Sigmoid colon (tissue), 7 donors: ENCODE measurements around the gene CNOT6. TPM values are rescaled to one million over a fixed set of nuclear protein-coding genes. Genes with fewer than 3 reads are reported as not detected.

Source experiments
- DNase-seq: peaks from one replicate; pipeline ENCODE4 v3.0.0-alpha.2; 2019
- H3K27ac ChIP-seq, 4 donors: fragments of 200-600 bp; sonication (generic); one replicate each; pipeline ENCODE4 v1.5.1; 2016 to 2019; ENCODE audit warnings: mild to moderate bottlenecking in 1 of 4
- H3K27me3 ChIP-seq, 3 donors: fragments of 200-600 bp; sonication (generic); one replicate each; pipeline ENCODE4 v1.5.1; 2019; ENCODE audit warnings: mild to moderate bottlenecking in 1 of 3
- H3K36me3 ChIP-seq, 4 donors: fragments of 200-600 bp; sonication (generic); one replicate each; pipeline ENCODE4 v1.5.1; 2016 to 2019
- H3K4me1 ChIP-seq, 4 donors: fragments of 200-600 bp; sonication (generic); one replicate each; pipeline ENCODE4 v1.5.1; 2017 to 2019
- H3K4me3 ChIP-seq, 4 donors: fragments of 200-600 bp; sonication (generic); one replicate each; pipeline ENCODE4 v1.5.1; 2017 to 2019; ENCODE audit warnings: mild to moderate bottlenecking in 2 of 4, moderate library complexity in 1 of 4
- H3K9me3 ChIP-seq, 4 donors: fragments of 200-600 bp in 3 of 4; sonication (generic) in 3 of 4; one replicate each; pipeline versions ENCODE4 v1.5.1 to v1.6.1; 2013 to 2019
- CTCF ChIP-seq, 4 experiments: fragments of 450-650 bp in 3 of 4; fragments of 200-600 bp in 1 of 4; IDR thresholded peaks; one replicate each; pipeline ENCODE4 v1.5.1; 2016 to 2019; ENCODE audit warnings: antibody characterized with exemption in 4 of 4, mild to moderate bottlenecking in 3 of 4, moderate library complexity in 2 of 4
- EP300 ChIP-seq, 4 donors: sonication (generic); formaldehyde crosslinking; IDR thresholded peaks; one replicate each; pipeline ENCODE4 v1.6.1; 2017; ENCODE audit warnings: antibody characterized with exemption in 4 of 4
- POLR2A ChIP-seq, 2 donors: fragments of 450-650 bp; IDR thresholded peaks; one replicate each; pipeline ENCODE4 v1.6.1; 2016; ENCODE audit warnings: antibody characterized with exemption in 2 of 2, mild to moderate bottlenecking in 2 of 2, moderate library complexity in 2 of 2
- POLR2AphosphoS5 ChIP-seq, 4 donors: sonication (generic); formaldehyde crosslinking; IDR thresholded peaks; one replicate each; pipeline ENCODE4 v1.6.1; 2017; ENCODE audit warnings: antibody characterized with exemption in 4 of 4
- WGBS, 2 donors: extraction: QIAGEN DNeasy Blood & Tissue Kit; methylation state at CpG; one replicate each; pipeline ENCODE4 v1.1.7; 2013; 5-methylcytosine and 5-hydroxymethylcytosine counted together
- intact Hi-C: fragments of 100-400 bp; cut with DNase I; formaldehyde crosslinking; loops from one replicate; pipeline ENCODE4 v1.15.1; 2023
- polyA plus RNA-seq, 3 donors: library from polyadenylated mRNA; stranded (reverse); fragments of 200-250 nt; gene quantifications; one replicate each; pipeline ENCODE4 v1.2.3, GENCODE V29; 2013
- total RNA-seq, 4 donors: library from RNA; depleted of rRNA; stranded (reverse); fragments of >200 nt; gene quantifications; one replicate each; pipeline ENCODE4 v1.1.0, GENCODE V29; 2016
- donor health status: healthy with polysubstance abuse.
- donor health status: Bipolar disorder and iron deficiency.
- donor health status: healthy.

Gene CNOT6
- total and polyA plus RNA-seq, 7 donors, result 7.2 to 21.8 (median 16.0) TPM

- H3K27me3 ChIP-seq, result no peaks in the 10 kb centered on the region
- H3K36me3 ChIP-seq, result peaks cover 0 to 26% (median 2%) of the 10 kb centered on the region in 4 donors
- H3K4me1 ChIP-seq, result no peaks in the 10 kb centered on the region
- 96 to 98% methylated on average over 11 of the region's 11 CpGs for WGBS, 2 donors
- intact Hi-C loops, result no loop called here
- TF ChIP-seq EP300 (IDR thresholded peaks at IDR 0.05) (no peak), CTCF (IDR thresholded peaks at IDR 0.05) (no peak), POLR2AphosphoS5 (IDR thresholded peaks at IDR 0.05) (no peak), POLR2A (IDR thresholded peaks at IDR 0.05) (no peak)
- H3K27ac ChIP-seq, result no peak overlapping the region
- H3K9me3 ChIP-seq, result no peaks in the 10 kb centered on the region
- no peak overlapping the region for H3K4me3 ChIP-seq
- DNase-seq, result no peak
Measured at GRCh38 chr5:180558232-180558631, 64.1 kb downstream of the CNOT6 start.

- peaks cover 0 to 39% (median 7%) of the 10 kb centered on the region in 4 donors for H3K36me3 ChIP-seq
- WGBS, 2 donors, result 78 to 94% methylated on average over 3 of the region's 3 CpGs
- intact Hi-C loops, result no loop called here
Measured at GRCh38 chr5:180563994-180564393, 69.8 kb downstream of the CNOT6 start.

GRCh38 chr5:180568914-180569313 lies 74.7 kb downstream of the CNOT6 start:
- no peaks in the 10 kb centered on the region for H3K9me3 ChIP-seq
- no peaks in the 10 kb centered on the region for H3K27me3 ChIP-seq
- intact Hi-C loops, result no loop called here
- no peak for TF ChIP-seq POLR2A (IDR thresholded peaks at IDR 0.05)
- TF ChIP-seq CTCF (IDR thresholded peaks at IDR 0.05), result no peak
- TF ChIP-seq EP300 (IDR thresholded peaks at IDR 0.05), result no peak
- no peak for TF ChIP-seq POLR2AphosphoS5 (IDR thresholded peaks at IDR 0.05)
- peaks cover 0 to 80% (median 11%) of the 10 kb centered on the region in 4 donors for H3K36me3 ChIP-seq
- no peak overlapping the region for H3K27ac ChIP-seq
- no peak overlapping the region for H3K4me3 ChIP-seq
- 77 to 81% methylated on average over 8 of the region's 8 CpGs for WGBS, 2 donors
- DNase-seq, result no peak
- no peaks in the 10 kb centered on the region for H3K4me1 ChIP-seq

More at GRCh38 chr5:180563994-180564393, 69.8 kb downstream of the CNOT6 start:
- Histone ChIP-seq H3K27me3 (no peaks in the 10 kb centered on the region), H3K4me1 (no peaks in the 10 kb centered on the region), H3K4me3 (no peak overlapping the region), H3K27ac (no peak overlapping the region), H3K9me3 (no peaks in the 10 kb centered on the region)
- no peak for TF ChIP-seq EP300 (IDR thresholded peaks at IDR 0.05)
- no peak for TF ChIP-seq CTCF (IDR thresholded peaks at IDR 0.05)
- TF ChIP-seq POLR2AphosphoS5 (IDR thresholded peaks at IDR 0.05), result no peak
- no peak for TF ChIP-seq POLR2A (IDR thresholded peaks at IDR 0.05)
- DNase-seq, result no peak

GRCh38 chr5:180575571-180575970 lies 81.4 kb downstream of the CNOT6 start:
- no peak for TF ChIP-seq POLR2A (IDR thresholded peaks at IDR 0.05)
- no peak for TF ChIP-seq CTCF (IDR thresholded peaks at IDR 0.05)
- TF ChIP-seq EP300 (IDR thresholded peaks at IDR 0.05), result no peak
- no peak for TF ChIP-seq POLR2AphosphoS5 (IDR thresholded peaks at IDR 0.05)
- DNase-seq, result no peak
- Histone ChIP-seq H3K36me3 (peaks cover 0 to 59% (median 6%) of the 10 kb centered on the region in 4 donors), H3K9me3 (no peaks in the 10 kb centered on the region), H3K27me3 (no peaks in the 10 kb centered on the region), H3K4me3 (no peak overlapping the region), H3K27ac (no peak overlapping the region), H3K4me1 (no peaks in the 10 kb centered on the region)
- 85 to 88% methylated on average over 2 of the region's 2 CpGs for WGBS, 2 donors
- intact Hi-C loops, result no loop called here

GRCh38 chr5:180580681-180581080 lies 86.5 kb downstream of the CNOT6 start:
- intact Hi-C loops, result no loop called here
- WGBS, 2 donors, result 81 to 85% methylated on average over 6 of the region's 6 CpGs
- TF ChIP-seq POLR2A (IDR thresholded peaks at IDR 0.05) (no peak), POLR2AphosphoS5 (IDR thresholded peaks at IDR 0.05) (no peak), EP300 (IDR thresholded peaks at IDR 0.05) (no peak), CTCF (IDR thresholded peaks at IDR 0.05) (no peak)
- Histone ChIP-seq H3K36me3 (peaks cover 0 to 10% (median 4%) of the 10 kb centered on the region in 4 donors), H3K4me3 (no peak overlapping the region), H3K9me3 (no peaks in the 10 kb centered on the region), H3K27me3 (no peaks in the 10 kb centered on the region), H3K27ac (no peak overlapping the region), H3K4me1 (no peaks in the 10 kb centered on the region)
- DNase-seq, result no peak
